Measurements from ENCODE around the gene SERPINA1. TPM values are rescaled to one million over a fixed set of nuclear protein-coding genes. Genes with fewer than 3 reads are reported as not detected.

The SERPINA1 gene
- total RNA-seq, 2 experiments from 2014 or later = 22.1 to 24.5 TPM

GRCh38 chr14:94395888-94396574 is 7.6 kb upstream of the SERPINA1 start:
- no peak overlapping the region for H3K4me3 Mint-ChIP-seq
- H3K4me1 Mint-ChIP-seq (ENCODE audit: low read depth) = peaks cover 45% of the 10 kb centered on the region
- POLR2A ChIA-PET = no interaction called here
- H3K27ac Mint-ChIP-seq = peak overlapping the region; percentile 86
- CTCF ChIA-PET = no interaction called here
- DNase-seq = no peak
- no peaks in the 10 kb centered on the region for H3K9me3 Mint-ChIP-seq
- H3K36me3 Mint-ChIP-seq = no peaks in the 10 kb centered on the region
- intact Hi-C loops (cut with micrococcal nuclease) = no loop called here
- peaks cover 4% of the 10 kb centered on the region for H3K27me3 Mint-ChIP-seq

DNA sequence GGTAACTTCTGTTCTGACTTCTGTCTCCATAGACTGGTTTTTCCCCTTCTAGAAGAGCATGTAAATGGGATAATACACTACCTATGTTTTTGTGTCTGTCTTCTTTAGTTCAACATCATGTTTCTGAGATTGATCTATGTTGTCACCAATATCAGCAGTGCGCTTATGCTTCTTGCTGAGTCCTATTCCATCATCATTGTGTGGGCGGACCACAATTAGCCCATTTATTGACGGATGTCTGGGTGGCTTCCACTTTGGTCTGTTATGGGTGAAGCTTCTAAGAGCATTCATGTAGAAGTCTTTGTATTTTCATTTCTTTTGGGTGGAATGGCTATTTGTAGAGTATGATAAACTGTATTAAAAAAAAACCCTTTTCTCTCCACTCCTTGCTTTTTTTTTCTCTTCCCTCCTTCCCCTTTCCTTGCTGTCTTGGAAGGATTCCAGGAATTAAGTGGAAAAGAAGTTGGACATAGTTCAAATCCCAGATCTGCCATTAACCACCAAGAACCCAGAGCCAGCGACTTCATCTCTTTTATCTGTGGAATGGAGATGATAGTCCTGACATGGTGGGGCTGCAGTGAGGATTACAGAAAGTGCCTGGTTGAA is 7.0 kb upstream of the SERPINA1 start:
- Mint-ChIP-seq H3K36me3 (no peaks in the 10 kb centered on the region), H3K27ac (peak overlapping the region; percentile 86), H3K9me3 (no peaks in the 10 kb centered on the region), H3K4me1 (ENCODE audit: low read depth) (peaks cover 49% of the 10 kb centered on the region), H3K27me3 (peaks cover 4% of the 10 kb centered on the region), H3K4me3 (no peak overlapping the region)
- no peak for DNase-seq
- CTCF ChIA-PET = no interaction called here
- POLR2A ChIA-PET = no interaction called here
- intact Hi-C loops (cut with micrococcal nuclease) = no loop called here

- peak overlapping the region; percentile 86 for H3K27ac Mint-ChIP-seq
- H3K4me1 Mint-ChIP-seq (ENCODE audit: low read depth) = peaks cover 51% of the 10 kb centered on the region
- intact Hi-C loops (cut with micrococcal nuclease) = loop anchor here (5.0 kb wide), 2 partner anchors 217 to 417 kb away; partner anchors contain the start of gene ASB2
- no peaks in the 10 kb centered on the region for H3K9me3 Mint-ChIP-seq
- no peak overlapping the region for H3K4me3 Mint-ChIP-seq
- peaks cover 4% of the 10 kb centered on the region for H3K27me3 Mint-ChIP-seq
- no peaks in the 10 kb centered on the region for H3K36me3 Mint-ChIP-seq
- POLR2A ChIA-PET = interaction anchor here (0.7 to 0.9 kb wide), 2 partner anchors 15 to 48 kb away, joined by 3 read pairs; no protein-coding TSS in a partner anchor
- peak; percentile 70 for DNase-seq
- CTCF ChIA-PET = interaction anchor here (0.6 to 1.1 kb wide), 2 partner anchors 92 to 1263 kb away, joined by 3 to 5 read pairs; no protein-coding TSS in a partner anchor
Observed at GRCh38 chr14:94394581-94395207, 6.3 kb upstream of the SERPINA1 start.

DNA sequence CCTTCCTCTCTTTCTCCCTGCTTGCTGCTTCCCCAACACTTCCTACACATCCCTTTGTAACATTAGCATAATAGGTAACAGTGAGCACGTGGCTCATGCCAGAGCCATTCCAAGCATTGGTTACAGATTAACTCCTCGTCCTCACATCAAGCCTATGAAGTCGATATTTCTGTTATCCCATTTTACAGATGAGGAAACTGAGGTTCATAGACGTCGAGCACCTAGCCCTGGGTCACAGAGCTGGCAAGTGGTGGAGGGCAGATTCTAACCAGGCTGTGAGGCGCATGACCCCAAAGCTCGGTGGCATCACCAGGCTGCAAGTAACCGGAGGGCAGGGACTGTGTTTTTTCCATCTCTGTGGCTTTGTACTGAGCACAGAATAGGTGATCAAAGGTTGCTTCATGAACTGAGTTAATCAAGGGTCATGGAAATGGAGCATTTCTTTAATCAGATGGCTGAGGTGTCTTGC is 5.7 kb upstream of the SERPINA1 start:
- Mint-ChIP-seq H3K36me3 (no peaks in the 10 kb centered on the region), H3K27ac (peak overlapping the region; percentile 86), H3K27me3 (peaks cover 4% of the 10 kb centered on the region), H3K9me3 (no peaks in the 10 kb centered on the region), H3K4me1 (ENCODE audit: low read depth) (peaks cover 51% of the 10 kb centered on the region), H3K4me3 (no peak overlapping the region)
- CTCF ChIA-PET = interaction anchor here (0.6 to 1.1 kb wide), 2 partner anchors 92 to 1262 kb away, joined by 3 to 5 read pairs; no protein-coding TSS in a partner anchor
- DNase-seq = peak; percentile 47
- POLR2A ChIA-PET = interaction anchor here (0.7 to 0.9 kb wide), 2 partner anchors 14 to 48 kb away, joined by 3 read pairs; no protein-coding TSS in a partner anchor
- intact Hi-C loops (cut with micrococcal nuclease) = loop anchor here (5.0 kb wide), 2 partner anchors 217 to 417 kb away; partner anchors contain the start of gene ASB2

GRCh38 chr14:94393474-94393873 is 5.1 kb upstream of the SERPINA1 start:
- DNase-seq = no peak
- Mint-ChIP-seq H3K36me3 (no peaks in the 10 kb centered on the region), H3K4me3 (no peak overlapping the region), H3K9me3 (no peaks in the 10 kb centered on the region), H3K4me1 (ENCODE audit: low read depth) (peaks cover 51% of the 10 kb centered on the region), H3K27me3 (peaks cover 2% of the 10 kb centered on the region), H3K27ac (peak overlapping the region; percentile 86)
- ChIA-PET CTCF (no interaction called here), POLR2A (interaction anchor here (1.3 kb wide), 1 partner anchor 47 kb away, joined by 6 read pairs; no protein-coding TSS in a partner anchor)
- intact Hi-C loops (cut with micrococcal nuclease) = loop anchor here (2.0 to 5.0 kb wide), 4 partner anchors 17 to 416 kb away; partner anchors contain the start of gene ASB2

DNA sequence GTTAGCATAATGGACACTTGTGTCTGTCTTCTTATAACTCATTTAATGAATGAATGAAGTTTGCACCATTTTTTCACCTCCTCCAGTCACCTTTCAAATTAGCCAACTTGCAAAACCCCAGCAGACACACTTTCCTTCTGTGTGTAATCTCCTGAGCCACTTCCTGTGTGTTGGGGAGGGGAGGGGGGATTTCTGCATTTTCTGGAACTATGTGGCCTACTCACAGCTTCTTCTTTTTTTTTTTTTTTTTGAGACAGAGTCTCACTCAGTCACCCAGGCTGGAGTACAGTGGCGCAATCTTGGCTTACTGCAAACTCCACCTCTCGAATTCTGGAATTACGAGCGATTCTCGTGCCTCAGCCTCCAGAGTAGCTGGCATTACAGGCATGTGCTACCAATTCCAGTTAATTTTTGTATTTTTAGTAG is 4.1 kb upstream of the SERPINA1 start:
- ChIA-PET POLR2A (interaction anchor here (1.3 kb wide), 2 partner anchors 12 to 46 kb away, joined by 4 to 6 read pairs; no protein-coding TSS in a partner anchor), CTCF (no interaction called here)
- intact Hi-C loops (cut with micrococcal nuclease) = loop anchor here (1.0 to 5.0 kb wide), 7 partner anchors 11 to 415 kb away; partner anchors contain the start of gene ASB2
- no peak overlapping the region for H3K4me3 Mint-ChIP-seq
- H3K27me3 Mint-ChIP-seq = peaks cover 2% of the 10 kb centered on the region
- H3K9me3 Mint-ChIP-seq = no peaks in the 10 kb centered on the region
- peak; percentile 82 for DNase-seq
- H3K27ac Mint-ChIP-seq = peak overlapping the region; percentile 86
- no peaks in the 10 kb centered on the region for H3K36me3 Mint-ChIP-seq
- peaks cover 51% of the 10 kb centered on the region for H3K4me1 Mint-ChIP-seq (ENCODE audit: low read depth)

DNA sequence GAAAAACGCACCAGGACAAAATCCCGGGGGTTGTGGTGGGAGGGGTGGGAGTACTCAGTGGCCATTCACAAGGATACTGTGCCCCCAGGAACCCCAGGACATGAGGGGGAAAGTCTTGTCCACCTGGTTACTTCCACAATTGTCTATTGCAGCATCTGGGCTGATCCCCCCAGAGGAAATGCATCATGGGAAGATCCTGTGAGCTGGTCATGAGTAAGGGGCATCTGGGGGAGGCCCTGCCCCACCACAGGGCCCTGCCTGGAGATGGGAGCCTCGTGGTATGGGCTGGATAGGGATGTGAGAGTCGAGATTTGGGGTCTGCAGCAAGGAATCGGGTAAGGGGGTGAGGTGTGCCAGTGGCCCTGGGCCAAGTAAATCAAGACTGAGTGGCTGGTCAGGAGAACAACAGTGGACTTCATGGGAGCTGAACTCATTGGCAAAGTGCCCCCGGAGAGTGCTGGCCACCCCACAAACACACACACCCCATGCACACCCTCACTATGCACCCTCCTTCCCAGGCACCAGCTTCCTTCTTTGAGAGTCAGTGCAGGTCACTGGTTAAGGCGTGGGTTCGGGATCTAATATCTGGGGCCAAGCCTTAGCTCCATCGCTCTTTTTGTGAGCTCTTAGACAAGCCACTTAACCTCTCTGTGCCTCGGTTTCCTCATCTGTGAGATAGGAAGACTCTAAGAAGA is 3.0 kb upstream of the SERPINA1 start:
- CTCF ChIA-PET = interaction anchor here (1.3 kb wide), 1 partner anchor 32 kb away, joined by 5 read pairs; no protein-coding TSS in a partner anchor
- no peak for DNase-seq
- Mint-ChIP-seq H3K4me3 (no peak overlapping the region), H3K27ac (peak overlapping the region; percentile 86), H3K27me3 (no peaks in the 10 kb centered on the region), H3K4me1 (ENCODE audit: low read depth) (peaks cover 51% of the 10 kb centered on the region), H3K36me3 (no peaks in the 10 kb centered on the region), H3K9me3 (no peaks in the 10 kb centered on the region)
- POLR2A ChIA-PET = interaction anchor here (1.3 kb wide), 1 partner anchor 11 kb away, joined by 4 read pairs; no protein-coding TSS in a partner anchor
- intact Hi-C loops (cut with micrococcal nuclease) = loop anchor here (5.0 kb wide), 2 partner anchors 214 to 414 kb away; partner anchors contain the start of gene ASB2

- Mint-ChIP-seq H3K9me3 (no peaks in the 10 kb centered on the region), H3K27me3 (no peaks in the 10 kb centered on the region), H3K4me3 (peak overlapping the region; percentile 65), H3K36me3 (no peaks in the 10 kb centered on the region), H3K4me1 (ENCODE audit: low read depth) (peaks cover 48% of the 10 kb centered on the region), H3K27ac (peak overlapping the region; percentile 83)
- DNase-seq = peak; percentile 56
- intact Hi-C loops (cut with micrococcal nuclease) = loop anchor here (5.0 kb wide), 2 partner anchors 213 to 413 kb away; partner anchors contain the start of gene ASB2
- POLR2A ChIA-PET = interaction anchor here (1.1 to 1.3 kb wide), 2 partner anchors 49 to 216 kb away, joined by 3 read pairs; no protein-coding TSS in a partner anchor
- CTCF ChIA-PET = interaction anchor here (0.7 to 1.3 kb wide), 2 partner anchors 33 to 354 kb away, joined by 3 to 5 read pairs; no protein-coding TSS in a partner anchor
Observed at GRCh38 chr14:94390372-94391086, 2.1 kb upstream of the SERPINA1 start.

DNA sequence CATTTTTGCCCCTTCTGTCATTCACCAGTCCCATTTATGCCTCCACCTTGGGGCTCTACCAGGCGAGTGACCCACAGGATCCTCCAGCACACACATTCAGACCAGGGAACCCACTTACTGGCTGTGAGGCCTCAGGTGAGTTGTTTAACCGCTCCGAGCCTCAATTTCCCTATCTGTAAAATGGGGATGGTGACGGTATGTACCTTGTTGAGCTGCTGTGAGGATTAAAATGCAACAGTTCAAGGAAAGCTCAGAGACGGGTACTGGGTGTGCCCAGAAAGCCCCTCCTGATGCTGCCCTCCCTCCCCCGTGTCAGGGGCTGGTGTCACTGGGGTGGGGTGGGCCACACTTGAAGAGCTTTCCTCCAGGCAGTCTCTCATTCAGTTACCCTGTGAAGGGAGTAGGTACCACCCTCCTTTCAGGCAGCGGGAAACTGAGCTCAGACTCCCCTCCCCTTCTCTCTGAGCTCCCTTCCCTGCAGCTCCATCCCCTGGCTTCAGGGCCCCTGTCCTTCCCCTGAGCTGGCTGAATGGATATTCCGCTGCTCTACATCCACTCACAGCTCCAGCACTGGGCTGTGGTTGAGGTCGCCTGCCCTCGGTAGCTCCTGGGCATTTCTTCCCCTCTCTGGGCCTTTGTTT is 1.4 kb upstream of the SERPINA1 start:
- peak overlapping the region; percentile 65 for H3K4me3 Mint-ChIP-seq
- POLR2A ChIA-PET = interaction anchor here (1.1 to 1.3 kb wide), 2 partner anchors 48 to 215 kb away, joined by 3 read pairs; no protein-coding TSS in a partner anchor
- H3K27ac Mint-ChIP-seq = peak overlapping the region; percentile 83
- H3K4me1 Mint-ChIP-seq (ENCODE audit: low read depth) = peaks cover 42% of the 10 kb centered on the region
- H3K27me3 Mint-ChIP-seq = no peaks in the 10 kb centered on the region
- H3K9me3 Mint-ChIP-seq = no peaks in the 10 kb centered on the region
- no peak for DNase-seq
- H3K36me3 Mint-ChIP-seq = no peaks in the 10 kb centered on the region
- CTCF ChIA-PET = interaction anchor here (0.7 kb wide), 1 partner anchor 354 kb away, joined by 3 read pairs; no protein-coding TSS in a partner anchor
- intact Hi-C loops (cut with micrococcal nuclease) = loop anchor here (5.0 kb wide), 2 partner anchors 213 to 413 kb away; partner anchors contain the start of gene ASB2

- ChIA-PET POLR2A (interaction anchor here (1.3 kb wide), 1 partner anchor 47 kb away, joined by 3 read pairs; no protein-coding TSS in a partner anchor), CTCF (no interaction called here)
- peaks cover 34% of the 10 kb centered on the region for H3K4me1 Mint-ChIP-seq (ENCODE audit: low read depth)
- H3K27me3 Mint-ChIP-seq = no peaks in the 10 kb centered on the region
- H3K9me3 Mint-ChIP-seq = no peaks in the 10 kb centered on the region
- H3K36me3 Mint-ChIP-seq = no peaks in the 10 kb centered on the region
- intact Hi-C loops (cut with micrococcal nuclease) = no loop called here
- no peak overlapping the region for H3K4me3 Mint-ChIP-seq
- H3K27ac Mint-ChIP-seq = peak overlapping the region; percentile 56
- no peak for DNase-seq
Observed at GRCh38 chr14:94389104-94389469, 685 bp upstream of the SERPINA1 start.

All from activated CD4-positive, alpha-beta memory T cell treated with anti-CD3 and anti-CD28 coated beads for 36 hours (primary cell).